Skin epidermis (tissue), 12 donors: ENCODE data around the gene NIPSNAP3A.

ENCODE experiments used
- H3K27ac ChIP-seq, 21 experiments: fragments of 200-600 bp; sonication (generic) in 11 of 21; one replicate each; pipeline ENCODE4 v1.5.0; 2020; ENCODE audit warnings: mild to moderate bottlenecking in 3 of 21, inconsistent platforms in 2 of 21, moderate library complexity in 2 of 21
- H3K4me3 ChIP-seq, 7 experiments: fragments of 200-600 bp; sonication (generic) in 2 of 7; one replicate each; pipeline ENCODE4 v1.5.0; 2020; ENCODE audit warnings: inconsistent platforms in 2 of 7, mild to moderate bottlenecking in 2 of 7, moderate library complexity in 1 of 7

Gene NIPSNAP3A

DNA sequence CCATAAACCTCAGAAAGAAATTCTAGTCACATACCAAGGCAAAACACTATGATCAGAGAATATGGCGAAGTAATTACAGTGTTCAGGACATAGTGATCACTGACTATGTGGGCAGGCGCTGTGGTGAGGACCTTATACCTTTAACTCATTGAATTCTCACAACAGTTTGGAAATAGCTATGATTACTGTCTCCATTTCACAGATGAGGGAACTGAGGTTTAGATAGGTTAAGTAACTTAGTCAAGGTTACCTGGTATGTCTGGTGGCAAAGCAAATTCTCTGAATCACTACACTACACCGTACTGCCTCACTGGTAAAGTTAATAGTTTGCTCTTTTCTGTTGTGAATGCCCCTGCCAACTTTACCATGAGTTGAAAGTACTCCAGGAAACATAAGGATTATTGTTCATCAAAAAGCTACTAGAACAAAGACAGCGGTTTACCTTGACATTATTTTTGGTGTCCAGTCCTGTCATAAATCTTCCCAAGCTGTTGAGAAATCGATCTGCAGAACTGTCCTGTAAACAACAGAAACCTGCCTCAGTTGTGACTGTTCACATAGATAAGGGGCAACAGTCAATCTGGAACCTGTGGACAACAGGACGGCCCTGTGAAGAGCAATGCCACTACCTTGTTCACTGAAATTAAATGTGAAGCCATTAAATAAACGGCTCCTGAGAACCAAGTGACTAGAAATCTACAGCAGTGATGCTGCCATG is 52.7 kb downstream of the NIPSNAP3A start:
- Histone ChIP-seq H3K27ac (no peak overlapping the region), H3K4me3 (no peak overlapping the region)

DNA sequence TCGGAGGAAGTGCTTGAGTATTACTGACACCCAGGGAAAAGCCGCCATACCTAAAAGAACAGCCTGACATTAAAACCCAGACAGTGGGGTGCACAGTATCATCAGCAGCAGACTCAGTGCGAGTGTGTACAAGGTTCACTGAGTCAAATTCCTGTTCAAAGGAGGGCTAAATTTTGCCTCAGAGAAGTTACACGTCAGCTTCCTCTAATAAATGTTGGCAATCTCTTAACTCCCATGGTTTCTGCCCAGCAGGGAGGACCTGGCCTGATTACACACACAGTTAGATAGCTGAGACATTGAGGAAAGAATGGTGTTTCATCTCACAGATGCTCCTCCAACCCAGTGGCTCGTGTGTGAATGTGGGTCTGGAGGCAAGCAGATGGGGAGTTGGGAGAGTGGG is 54.6 kb downstream of the NIPSNAP3A start:
- no peak overlapping the region for H3K27ac ChIP-seq
- no peak overlapping the region for H3K4me3 ChIP-seq

DNA sequence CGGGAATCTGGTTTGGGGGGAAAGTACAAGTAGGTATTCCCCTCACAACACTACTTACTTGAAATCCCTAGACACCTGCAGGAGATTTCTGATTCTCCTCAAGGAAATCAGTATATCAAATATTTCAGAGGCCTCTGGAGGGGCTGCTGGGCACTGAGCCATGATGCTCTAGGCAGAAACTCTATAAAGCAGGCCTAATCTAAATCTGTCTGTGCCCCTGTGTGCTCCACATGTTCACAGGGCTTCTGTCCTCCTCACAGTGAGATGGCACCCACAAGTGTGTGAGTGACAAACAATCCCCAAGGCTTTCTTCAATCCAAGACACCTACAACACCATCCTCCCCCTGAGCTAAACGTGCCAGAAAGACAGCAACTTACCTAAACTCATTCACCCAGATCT is 55.4 kb downstream of the NIPSNAP3A start:
- no peak overlapping the region for H3K27ac ChIP-seq
- H3K4me3 ChIP-seq = no peak overlapping the region

DNA sequence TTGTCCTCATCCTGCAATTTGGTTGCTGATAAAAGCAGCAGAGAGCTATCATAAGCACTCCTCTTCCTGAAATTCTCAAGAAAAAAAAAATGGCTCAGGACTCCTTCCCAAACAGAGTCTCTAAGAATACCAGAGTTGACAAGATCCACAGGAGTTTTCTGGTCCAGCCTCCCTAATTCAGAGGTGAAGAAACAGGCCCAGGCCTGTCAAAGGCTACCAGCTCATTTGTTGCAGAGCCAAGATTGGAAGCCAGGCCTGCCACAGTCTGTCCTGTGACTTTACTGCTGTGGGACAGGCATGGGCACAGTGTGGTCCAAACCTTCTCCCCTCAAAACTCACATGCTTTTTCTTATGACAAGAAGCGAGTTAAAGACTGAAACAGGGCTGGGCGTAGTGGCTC is 58.0 kb downstream of the NIPSNAP3A start:
- Histone ChIP-seq H3K4me3 (no peak overlapping the region), H3K27ac (no peak overlapping the region)

DNA sequence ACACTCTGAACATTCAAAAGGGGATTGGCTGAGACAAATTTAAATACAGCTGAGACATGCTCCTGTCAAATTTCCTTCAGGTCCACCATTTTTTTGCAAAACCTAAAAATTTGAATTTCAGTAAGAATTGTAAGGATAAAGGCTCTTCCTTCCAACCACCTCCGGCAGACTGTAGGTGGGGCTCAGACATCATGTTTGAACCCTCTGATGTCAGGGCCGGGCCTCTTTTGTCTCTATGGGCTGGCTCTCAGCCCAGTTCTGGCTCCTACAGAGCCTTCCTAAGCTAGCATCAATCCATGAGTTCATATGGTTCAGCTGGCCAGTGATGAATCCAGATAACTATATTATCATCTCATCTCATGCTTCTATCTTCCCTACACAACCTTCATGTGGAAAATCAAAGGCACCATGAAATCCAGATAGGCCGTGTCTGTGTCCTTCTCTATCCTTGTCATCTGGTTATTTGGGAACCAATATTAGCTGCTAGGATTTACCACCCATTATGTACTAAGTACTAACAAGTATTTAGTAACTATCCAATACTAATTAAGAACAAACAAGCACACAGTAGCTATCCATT is 60.6 kb downstream of the NIPSNAP3A start:
- Histone ChIP-seq H3K27ac (peak overlapping the region in 2 of 21 experiments; percentile 5 to 25), H3K4me3 (no peak overlapping the region)
